ENCODE data around the gene EIF4E1B.

The EIF4E1B gene

GRCh38 chr5:176592573-176592972 is 37.9 kb upstream of the EIF4E1B start:
- no peak overlapping the region for H3K14ac ChIP-seq (ENCODE audit: low read length)
- DNase-seq, result no peak
- no peak overlapping the region for H3K27ac ChIP-seq (ENCODE audit: low read depth, low read length)
- no peak overlapping the region for H3K4ac ChIP-seq (ENCODE audit: low read depth, low read length)
- no peak overlapping the region for H4K91ac ChIP-seq (ENCODE audit: low read depth, low read length)
- H3K18ac ChIP-seq (ENCODE audit: low read length), result no peak overlapping the region
- H4K12ac ChIP-seq (ENCODE audit: low read depth, low read length), result no peak overlapping the region
- no peak overlapping the region for H3K4me2 ChIP-seq (ENCODE audit: low read length)
- H2AK5ac ChIP-seq (ENCODE audit: low read length), result no peak overlapping the region
- no peak overlapping the region for H2AFZ ChIP-seq (ENCODE audit: insufficient read depth, low read length, poor library complexity)
- WGBS (ENCODE audit: extremely low coverage, insufficient coverage, insufficient read length), result no CpG with 5 or more reads among the region's 3 CpGs
- no peak overlapping the region for H2BK12ac ChIP-seq (ENCODE audit: low read length)
- peak overlapping the region; percentile 23 for H3K9ac ChIP-seq (ENCODE audit: low read length)
- peak overlapping the region; percentile 41 for H3K4me3 ChIP-seq (ENCODE audit: low read depth, low read length)
- no peaks in the 10 kb centered on the region for H3K27me3 ChIP-seq (ENCODE audit: insufficient read depth, low read length)
- peaks cover 24% of the 10 kb centered on the region for H3K9me3 ChIP-seq (ENCODE audit: insufficient read depth, low read depth, low read length)
- H3K79me2 ChIP-seq (ENCODE audit: control insufficient read depth, insufficient read depth, low read length, poor library complexity), result no peaks in the 10 kb centered on the region
- H3K4me1 ChIP-seq (ENCODE audit: control insufficient read depth in 1 of 2, insufficient read depth in 2 of 2, low read length in 2 of 2), result no peaks in the 10 kb centered on the region
- H3K36me3 ChIP-seq (ENCODE audit: control insufficient read depth in 1 of 2, insufficient read depth in 2 of 2, low read length in 2 of 2), result no peaks in the 10 kb centered on the region
- H2BK120ac ChIP-seq (ENCODE audit: insufficient read depth, low read length, poor library complexity), result no peak overlapping the region
- no peak overlapping the region for H4K8ac ChIP-seq (ENCODE audit: low read depth, low read length)
- no peak overlapping the region for H3K23ac ChIP-seq (ENCODE audit: low read length)
- no peaks in the 10 kb centered on the region for H3K79me1 ChIP-seq (ENCODE audit: low read length)
- H2BK5ac ChIP-seq (ENCODE audit: low read depth, low read length, poor library complexity), result no peak overlapping the region

GRCh38 chr5:176593273-176593869 is 37.1 kb upstream of the EIF4E1B start:
- H3K18ac ChIP-seq (ENCODE audit: low read length), result no peak overlapping the region
- H3K9ac ChIP-seq (ENCODE audit: low read length), result no peak overlapping the region
- H3K4me2 ChIP-seq (ENCODE audit: low read length), result no peak overlapping the region
- no peak overlapping the region for H4K12ac ChIP-seq (ENCODE audit: low read depth, low read length)
- WGBS (ENCODE audit: extremely low coverage, insufficient coverage, insufficient read length), result no CpG with 5 or more reads among the region's 12 CpGs
- H3K79me1 ChIP-seq (ENCODE audit: low read length), result no peaks in the 10 kb centered on the region
- no peak overlapping the region for H3K27ac ChIP-seq (ENCODE audit: low read depth, low read length)
- no peaks in the 10 kb centered on the region for H3K36me3 ChIP-seq (ENCODE audit: control insufficient read depth in 1 of 2, insufficient read depth in 2 of 2, low read length in 2 of 2)
- no peaks in the 10 kb centered on the region for H3K27me3 ChIP-seq (ENCODE audit: insufficient read depth, low read length)
- no peak overlapping the region for H2BK5ac ChIP-seq (ENCODE audit: low read depth, low read length, poor library complexity)
- no peak overlapping the region for H3K14ac ChIP-seq (ENCODE audit: low read length)
- H3K4ac ChIP-seq (ENCODE audit: low read depth, low read length), result no peak overlapping the region
- peaks cover 21% of the 10 kb centered on the region for H3K9me3 ChIP-seq (ENCODE audit: insufficient read depth, low read depth, low read length)
- H3K23ac ChIP-seq (ENCODE audit: low read length), result no peak overlapping the region
- H2BK120ac ChIP-seq (ENCODE audit: insufficient read depth, low read length, poor library complexity), result no peak overlapping the region
- no peak for DNase-seq
- no peak overlapping the region for H2AFZ ChIP-seq (ENCODE audit: insufficient read depth, low read length, poor library complexity)
- no peaks in the 10 kb centered on the region for H3K4me1 ChIP-seq (ENCODE audit: control insufficient read depth in 1 of 2, insufficient read depth in 2 of 2, low read length in 2 of 2)
- H4K91ac ChIP-seq (ENCODE audit: low read depth, low read length), result no peak overlapping the region
- H2BK12ac ChIP-seq (ENCODE audit: low read length), result no peak overlapping the region
- H3K4me3 ChIP-seq (ENCODE audit: low read depth, low read length), result no peak overlapping the region
- no peak overlapping the region for H4K8ac ChIP-seq (ENCODE audit: low read depth, low read length)
- no peaks in the 10 kb centered on the region for H3K79me2 ChIP-seq (ENCODE audit: control insufficient read depth, insufficient read depth, low read length, poor library complexity)
- no peak overlapping the region for H2AK5ac ChIP-seq (ENCODE audit: low read length)

- Histone ChIP-seq H3K9me3 (ENCODE audit: insufficient read depth, low read depth, low read length) (peaks cover 21% of the 10 kb centered on the region), H3K4me1 (ENCODE audit: control insufficient read depth in 1 of 2, insufficient read depth in 2 of 2, low read length in 2 of 2) (no peaks in the 10 kb centered on the region), H2AK5ac (ENCODE audit: low read length) (no peak overlapping the region), H3K79me2 (ENCODE audit: control insufficient read depth, insufficient read depth, low read length, poor library complexity) (no peaks in the 10 kb centered on the region), H3K4ac (ENCODE audit: low read depth, low read length) (no peak overlapping the region), H4K8ac (ENCODE audit: low read depth, low read length) (no peak overlapping the region), H3K27me3 (ENCODE audit: insufficient read depth, low read length) (no peaks in the 10 kb centered on the region), H2AFZ (ENCODE audit: insufficient read depth, low read length, poor library complexity) (no peak overlapping the region), H3K14ac (ENCODE audit: low read length) (no peak overlapping the region), H2BK12ac (ENCODE audit: low read length) (no peak overlapping the region), H2BK5ac (ENCODE audit: low read depth, low read length, poor library complexity) (no peak overlapping the region), H4K91ac (ENCODE audit: low read depth, low read length) (no peak overlapping the region), H2BK120ac (ENCODE audit: insufficient read depth, low read length, poor library complexity) (no peak overlapping the region), H3K4me2 (ENCODE audit: low read length) (no peak overlapping the region), H3K27ac (ENCODE audit: low read depth, low read length) (no peak overlapping the region), H4K12ac (ENCODE audit: low read depth, low read length) (no peak overlapping the region), H3K18ac (ENCODE audit: low read length) (no peak overlapping the region), H3K36me3 (ENCODE audit: control insufficient read depth in 1 of 2, insufficient read depth in 2 of 2, low read length in 2 of 2) (no peaks in the 10 kb centered on the region), H3K23ac (ENCODE audit: low read length) (no peak overlapping the region), H3K9ac (ENCODE audit: low read length) (no peak overlapping the region), H3K4me3 (ENCODE audit: low read depth, low read length) (no peak overlapping the region), H3K79me1 (ENCODE audit: low read length) (no peaks in the 10 kb centered on the region)
- DNase-seq, result no peak
- WGBS (ENCODE audit: extremely low coverage, insufficient coverage, insufficient read length), result no CpG with 5 or more reads among the region's 8 CpGs
Measured at GRCh38 chr5:176594554-176594953, 35.9 kb upstream of the EIF4E1B start.

- Histone ChIP-seq H3K4ac (ENCODE audit: low read depth, low read length) (no peak overlapping the region), H3K27me3 (ENCODE audit: insufficient read depth, low read length) (no peaks in the 10 kb centered on the region), H2BK12ac (ENCODE audit: low read length) (no peak overlapping the region), H4K91ac (ENCODE audit: low read depth, low read length) (no peak overlapping the region), H2AK5ac (ENCODE audit: low read length) (no peak overlapping the region), H4K8ac (ENCODE audit: low read depth, low read length) (no peak overlapping the region), H3K9ac (ENCODE audit: low read length) (no peak overlapping the region), H3K4me1 (ENCODE audit: control insufficient read depth in 1 of 2, insufficient read depth in 2 of 2, low read length in 2 of 2) (no peaks in the 10 kb centered on the region), H3K4me2 (ENCODE audit: low read length) (no peak overlapping the region), H3K27ac (ENCODE audit: low read depth, low read length) (no peak overlapping the region), H2BK5ac (ENCODE audit: low read depth, low read length, poor library complexity) (no peak overlapping the region), H3K4me3 (ENCODE audit: low read depth, low read length) (no peak overlapping the region), H2BK120ac (ENCODE audit: insufficient read depth, low read length, poor library complexity) (no peak overlapping the region), H2AFZ (ENCODE audit: insufficient read depth, low read length, poor library complexity) (no peak overlapping the region), H3K9me3 (ENCODE audit: insufficient read depth, low read depth, low read length) (peaks cover 21% of the 10 kb centered on the region), H3K23ac (ENCODE audit: low read length) (no peak overlapping the region), H3K79me2 (ENCODE audit: control insufficient read depth, insufficient read depth, low read length, poor library complexity) (no peaks in the 10 kb centered on the region), H3K36me3 (ENCODE audit: control insufficient read depth in 1 of 2, insufficient read depth in 2 of 2, low read length in 2 of 2) (no peaks in the 10 kb centered on the region), H3K79me1 (ENCODE audit: low read length) (no peaks in the 10 kb centered on the region), H3K14ac (ENCODE audit: low read length) (no peak overlapping the region), H4K12ac (ENCODE audit: low read depth, low read length) (no peak overlapping the region), H3K18ac (ENCODE audit: low read length) (no peak overlapping the region)
- no peak for DNase-seq
- WGBS (ENCODE audit: extremely low coverage, insufficient coverage, insufficient read length), result no CpG with 5 or more reads among the region's 11 CpGs
Measured at GRCh38 chr5:176595386-176595943, 35.0 kb upstream of the EIF4E1B start.

All from trophoblast cell (in vitro differentiated cells and primary cell).